B cell (primary cell): ENCODE measurements around the gene IMP3. TPM values are rescaled to one million over a fixed set of nuclear protein-coding genes. Genes with fewer than 3 reads are reported as not detected.
A peak's percentile ranks its signal among the peaks of the same experiment; 100 is the strongest.

ENCODE experiments used
- ATAC-seq: fragments of 200-7000 bp; cut with Tn5 transposase; one replicate; pipeline ENCODE4 v1.10.0; 2021; ENCODE audit warnings: low read depth, mild to moderate bottlenecking, moderate number of reproducible peaks, moderate library complexity
- CTCF ChIA-PET: fragments of 350-600 bp; sonication (Branson Sonifier 250); formaldehyde crosslinking; loops from one replicate; lab custom pipeline; 2021; ENCODE audit warnings: antibody characterized with exemption, inconsistent platforms; lab: Charles Lee
- POLR2A ChIA-PET: fragments of 350-600 bp; sonication (Branson Sonifier 250); formaldehyde crosslinking; loops from one replicate; lab custom pipeline; 2021; ENCODE audit warnings: antibody characterized with exemption; lab: Charles Lee
- DNase-seq: peaks from one replicate; pipeline ENCODE4 v3.0.0; 2013
- H2AFZ ChIP-seq: 2 replicates; pipeline ENCODE4 v1.6.1; 2012; ENCODE audit warnings: mild to moderate bottlenecking, low read depth, low read length; ENCODE audit not compliant: insufficient read depth, poor library complexity, severe bottlenecking
- H3K27ac ChIP-seq, 2 donors: 1 replicate in 1 of 2; 2 replicates in 1 of 2; pipeline ENCODE4 v1.5.1; 2012 to 2013; ENCODE audit warnings: low read length in 2 of 2, mild to moderate bottlenecking in 2 of 2, moderate library complexity in 1 of 2
- H3K27me3 ChIP-seq, 4 experiments: fragments of 200-600 bp in 1 of 4; sonication (generic) in 1 of 4; replicated peaks in 1 of 4; 1 replicate in 2 of 4; 2 replicates in 2 of 4; pipeline versions ENCODE4 v1.6.1 to v1.7.0; 2013 to 2016; ENCODE audit warnings: low read length in 3 of 4, mild to moderate bottlenecking in 2 of 4, mixed read lengths in 1 of 4, moderate library complexity in 1 of 4; ENCODE audit not compliant: insufficient read depth in 4 of 4, control insufficient read depth in 3 of 4; ENCODE audit errors: control extremely low read depth in 1 of 4
- H3K36me3 ChIP-seq, 2 experiments: replicated peaks in 1 of 2; 1 replicate in 1 of 2; 2 replicates in 1 of 2; pipeline versions ENCODE4 v1.6.1 to v1.7.1; 2013; ENCODE audit warnings: low read length in 1 of 2; ENCODE audit not compliant: insufficient read depth in 2 of 2, control insufficient read depth in 1 of 2; ENCODE audit errors: control extremely low read depth in 1 of 2, extremely low read depth in 1 of 2
- H3K4me1 ChIP-seq, 2 donors: fragments of 200-600 bp in 1 of 2; sonication (generic) in 1 of 2; 1 replicate in 1 of 2; 2 replicates in 1 of 2; pipeline versions ENCODE4 v1.5.1 to v1.6.1; 2013 to 2017; ENCODE audit warnings: low read length in 2 of 2; ENCODE audit not compliant: control insufficient read depth in 2 of 2, insufficient read depth in 2 of 2
- H3K4me2 ChIP-seq: replicated peaks from 2 replicates; pipeline ENCODE3; 2012; ENCODE audit warnings: mild to moderate bottlenecking, low read depth, low read length; ENCODE audit not compliant: poor library complexity, severe bottlenecking
- H3K4me3 ChIP-seq, 5 experiments: fragments of 200-600 bp in 1 of 5; sonication (generic) in 1 of 5; 1 replicate in 3 of 5; 2 replicates in 2 of 5; pipeline versions ENCODE4 v1.5.1 to v1.7.0; 2011 to 2016; ENCODE audit warnings: low read length in 4 of 5, mild to moderate bottlenecking in 4 of 5, low read depth in 2 of 5, control low read depth in 1 of 5, moderate library complexity in 1 of 5; ENCODE audit not compliant: insufficient read depth in 1 of 5; ENCODE audit errors: control extremely low read depth in 1 of 5, extremely low read depth in 1 of 5
- H3K79me2 ChIP-seq: fragments of 200-600 bp; sonication (generic); one replicate; pipeline ENCODE4 v1.6.0; 2016; ENCODE audit warnings: low read length; ENCODE audit not compliant: control insufficient read depth, insufficient read depth
- H3K9ac ChIP-seq: fragments of 200-600 bp; sonication (generic); 2 replicates; pipeline ENCODE4 v1.6.1; 2017; ENCODE audit warnings: mild to moderate bottlenecking, low read length, moderate library complexity
- H3K9me3 ChIP-seq, 3 donors: one replicate each; pipeline versions ENCODE4 v1.6.1 to v1.7.1; 2013; ENCODE audit warnings: low read length in 2 of 3; ENCODE audit not compliant: control insufficient read depth in 2 of 3, insufficient read depth in 1 of 3; ENCODE audit errors: control extremely low read depth in 1 of 3
- H4K20me1 ChIP-seq: 2 replicates; pipeline ENCODE4 v1.6.0; 2012; ENCODE audit warnings: mild to moderate bottlenecking, low read length; ENCODE audit not compliant: insufficient read depth, control insufficient read depth, poor library complexity, severe bottlenecking
- H3K27ac Mint-ChIP-seq: one replicate; pipeline ENCODE4 v1.8.0; 2021; ENCODE audit warnings: mixed read lengths
- H3K27me3 Mint-ChIP-seq: one replicate; pipeline ENCODE4 v1.8.0; 2021; ENCODE audit warnings: mixed read lengths
- H3K4me1 Mint-ChIP-seq: one replicate; pipeline ENCODE4 v1.8.0; 2021; ENCODE audit warnings: mixed read lengths
- H3K4me3 Mint-ChIP-seq: one replicate; pipeline ENCODE4 v1.8.0; 2021; ENCODE audit warnings: mixed read lengths
- H3K9me3 Mint-ChIP-seq: one replicate; pipeline ENCODE4 v1.8.0; 2022; ENCODE audit warnings: mixed read lengths; ENCODE audit not compliant: insufficient read depth
- EZH2 ChIP-seq: IDR thresholded peaks from 2 replicates; pipeline ENCODE4 v1.6.1; 2012; ENCODE audit warnings: borderline replicate concordance, low read depth, mild to moderate bottlenecking, moderate library complexity, low read length; ENCODE audit not compliant: insufficient read depth, poor library complexity, severe bottlenecking
- WGBS: methylation state at CpG from one replicate; pipeline ENCODE4 v1.1.5; 2013; ENCODE audit warnings: missing lambda C conversion rate; ENCODE audit not compliant: insufficient coverage; 5-methylcytosine and 5-hydroxymethylcytosine counted together
- intact Hi-C: fragments of 100-400 bp; cut with micrococcal nuclease; formaldehyde crosslinking; loops from one replicate; pipeline ENCODE4 v1.10.0; 2022
- polyA plus RNA-seq: library from polyadenylated mRNA; depleted of rRNA; stranded (reverse); fragments of >200 nt; gene quantifications from 2 replicates; pipeline ENCODE4 v1.2.3, GENCODE V29; 2012
- total RNA-seq, 2 donors: library from RNA; stranded (reverse); fragments of 120-200 nt in 1 of 2; gene quantifications; 1 replicate in 1 of 2; 2 replicates in 1 of 2; pipeline versions ENCODE4 v1.2.3 to v1.2.4, GENCODE V29; 2013 to 2022
- TF ChIP-seq, protein P1 (sequence below): fragments of 200-600 bp; IDR thresholded peaks from one replicate; pipeline ENCODE4 v1.8.0; 2022; ENCODE audit warnings: antibody characterized with exemption, mild to moderate bottlenecking

The IMP3 gene
- total and polyA plus RNA-seq, 2 donors (not counting 1 experiment from before 2014, with no cell fraction given) = 60.8 to 85.1 TPM

DNA sequence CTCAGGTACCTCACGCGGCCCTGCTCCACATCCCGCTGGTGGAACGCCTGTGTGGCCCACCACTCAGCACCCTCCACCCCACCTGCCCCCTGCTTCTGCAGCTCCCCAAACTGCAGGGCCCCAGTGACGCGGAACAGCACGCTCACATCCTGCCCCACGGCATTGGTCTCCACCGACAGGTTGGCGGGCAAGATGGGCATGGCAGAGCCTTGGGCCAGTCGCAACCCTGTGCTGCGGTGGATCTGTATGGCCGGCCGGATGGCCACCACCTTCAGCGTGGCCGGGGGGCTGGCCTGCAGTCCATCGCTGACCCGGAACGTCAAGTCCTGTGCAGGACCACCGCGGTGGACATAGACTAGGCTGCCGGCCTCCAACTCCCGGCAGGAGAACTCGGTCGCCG lies 48.8 kb upstream of the IMP3 start:
- no peak overlapping the region for H3K4me2 ChIP-seq
- peaks cover 9 to 19% of the 10 kb centered on the region in 2 donors for H3K4me1 ChIP-seq
- H2AFZ ChIP-seq = no peak overlapping the region
- H3K36me3 ChIP-seq = no peaks in the 10 kb centered on the region
- peaks cover 0 to 8% (median 0%) of the 10 kb centered on the region in 4 experiments for H3K27me3 ChIP-seq
- peaks cover 0 to 4% (median 0%) of the 10 kb centered on the region in 3 donors for H3K9me3 ChIP-seq
- TF ChIP-seq, protein P1, sequence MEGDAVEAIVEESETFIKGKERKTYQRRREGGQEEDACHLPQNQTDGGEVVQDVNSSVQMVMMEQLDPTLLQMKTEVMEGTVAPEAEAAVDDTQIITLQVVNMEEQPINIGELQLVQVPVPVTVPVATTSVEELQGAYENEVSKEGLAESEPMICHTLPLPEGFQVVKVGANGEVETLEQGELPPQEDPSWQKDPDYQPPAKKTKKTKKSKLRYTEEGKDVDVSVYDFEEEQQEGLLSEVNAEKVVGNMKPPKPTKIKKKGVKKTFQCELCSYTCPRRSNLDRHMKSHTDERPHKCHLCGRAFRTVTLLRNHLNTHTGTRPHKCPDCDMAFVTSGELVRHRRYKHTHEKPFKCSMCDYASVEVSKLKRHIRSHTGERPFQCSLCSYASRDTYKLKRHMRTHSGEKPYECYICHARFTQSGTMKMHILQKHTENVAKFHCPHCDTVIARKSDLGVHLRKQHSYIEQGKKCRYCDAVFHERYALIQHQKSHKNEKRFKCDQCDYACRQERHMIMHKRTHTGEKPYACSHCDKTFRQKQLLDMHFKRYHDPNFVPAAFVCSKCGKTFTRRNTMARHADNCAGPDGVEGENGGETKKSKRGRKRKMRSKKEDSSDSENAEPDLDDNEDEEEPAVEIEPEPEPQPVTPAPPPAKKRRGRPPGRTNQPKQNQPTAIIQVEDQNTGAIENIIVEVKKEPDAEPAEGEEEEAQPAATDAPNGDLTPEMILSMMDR = no peak
- no peak for TF ChIP-seq EZH2
- Mint-ChIP-seq H3K4me1 (peaks cover 22% of the 10 kb centered on the region), H3K27ac (no peak overlapping the region), H3K27me3 (peaks cover 7% of the 10 kb centered on the region), H3K9me3 (no peaks in the 10 kb centered on the region), H3K4me3 (no peak overlapping the region)
- H3K27ac ChIP-seq = no peak overlapping the region
- intact Hi-C loops = no loop called here
- H3K79me2 ChIP-seq = no peaks in the 10 kb centered on the region
- WGBS = 93% methylated on average over 26 of the region's 26 CpGs
- no peaks in the 10 kb centered on the region for H4K20me1 ChIP-seq
- ChIA-PET CTCF (no interaction called here), POLR2A (no interaction called here)
- DNase-seq (no peak), ATAC-seq (no peak)
- no peak overlapping the region for H3K9ac ChIP-seq
- no peak overlapping the region for H3K4me3 ChIP-seq

GRCh38 chr15:75688278-75688557 lies 48.2 kb upstream of the IMP3 start:
- H3K9ac ChIP-seq = no peak overlapping the region
- peaks cover 0 to 4% (median 0%) of the 10 kb centered on the region in 4 experiments for H3K27me3 ChIP-seq
- no peaks in the 10 kb centered on the region for H4K20me1 ChIP-seq
- Mint-ChIP-seq H3K9me3 (no peaks in the 10 kb centered on the region), H3K27ac (peak overlapping the region; percentile 20), H3K27me3 (peaks cover 7% of the 10 kb centered on the region), H3K4me1 (peaks cover 19% of the 10 kb centered on the region), H3K4me3 (no peak overlapping the region)
- intact Hi-C loops = no loop called here
- no peaks in the 10 kb centered on the region for H3K79me2 ChIP-seq
- DNase-seq (no peak), ATAC-seq (no peak)
- peaks cover 2 to 16% of the 10 kb centered on the region in 2 donors for H3K4me1 ChIP-seq
- TF ChIP-seq, protein P1 = no peak
- no peak for TF ChIP-seq EZH2
- H3K36me3 ChIP-seq = no peaks in the 10 kb centered on the region
- POLR2A ChIA-PET = no interaction called here
- CTCF ChIA-PET = interaction anchor here (1.2 to 2.7 kb wide), 2 partner anchors 45 to 114 kb away, joined by 3 to 33 read pairs; no protein-coding TSS in a partner anchor
- 94% methylated on average over 5 of the region's 7 CpGs for WGBS
- H2AFZ ChIP-seq = no peak overlapping the region
- H3K4me3 ChIP-seq = no peak overlapping the region
- no peak overlapping the region for H3K27ac ChIP-seq
- H3K9me3 ChIP-seq = peaks cover 0 to under 1% (median 0%) of the 10 kb centered on the region in 3 donors
- H3K4me2 ChIP-seq = no peak overlapping the region
